SK-N-MC (cell line): ENCODE measurements around the gene TNK2.
"Not testable (repeated sequence)": the region's sequence is repeated elsewhere in the genome, so short reads cannot be mapped to it uniquely, and the experiment has no call there.

Experiments
- DNase-seq: peaks from one replicate; pipeline ENCODE4 v3.0.0-alpha.2; 2011; ENCODE audit warnings: low read depth, low spot score
- H3K27ac ChIP-seq: fragments of 200-600 bp; sonication (generic); 2 replicates; pipeline ENCODE4 v1.5.1; 2016; ENCODE audit warnings: mixed run types
- H3K36me3 ChIP-seq: fragments of 200-600 bp; sonication (generic); 2 replicates; pipeline ENCODE4 v1.6.1; 2017; ENCODE audit warnings: antibody characterized with exemption, low read length, mixed read lengths; ENCODE audit not compliant: insufficient read depth
- H3K4me3 ChIP-seq: fragments of 200-600 bp; sonication (generic); 2 replicates; pipeline ENCODE4 v1.5.1; 2016
- H3K9ac ChIP-seq: fragments of 200-600 bp; sonication (generic); 2 replicates; pipeline ENCODE4 v1.8.0; 2017; ENCODE audit warnings: mixed run types, mixed read lengths; ENCODE audit not compliant: insufficient read length
- H3K9me3 ChIP-seq: fragments of 200-600 bp; sonication (generic); 2 replicates; pipeline ENCODE4 v1.6.1; 2017; ENCODE audit warnings: low read depth, mild to moderate bottlenecking, antibody characterized with exemption, low read length, moderate library complexity, mixed read lengths
- EZH2 ChIP-seq: fragments of 200-600 bp; sonication (generic); IDR thresholded peaks from one replicate; pipeline ENCODE4 v1.6.1; 2017; ENCODE audit warnings: antibody characterized with exemption
- FOXP2 ChIP-seq: optimal IDR thresholded peaks from 2 replicates; pipeline ENCODE3; 2011; ENCODE audit warnings: mild to moderate bottlenecking, moderate library complexity; ENCODE audit not compliant: insufficient read depth; ENCODE audit errors: extremely low read length, control extremely low read depth
- POLR2AphosphoS5 ChIP-seq: IDR thresholded peaks from 2 replicates; pipeline ENCODE4 v1.6.1; 2012; ENCODE audit warnings: mild to moderate bottlenecking, low read depth, low read length, borderline replicate concordance

TNK2 gene

DNA sequence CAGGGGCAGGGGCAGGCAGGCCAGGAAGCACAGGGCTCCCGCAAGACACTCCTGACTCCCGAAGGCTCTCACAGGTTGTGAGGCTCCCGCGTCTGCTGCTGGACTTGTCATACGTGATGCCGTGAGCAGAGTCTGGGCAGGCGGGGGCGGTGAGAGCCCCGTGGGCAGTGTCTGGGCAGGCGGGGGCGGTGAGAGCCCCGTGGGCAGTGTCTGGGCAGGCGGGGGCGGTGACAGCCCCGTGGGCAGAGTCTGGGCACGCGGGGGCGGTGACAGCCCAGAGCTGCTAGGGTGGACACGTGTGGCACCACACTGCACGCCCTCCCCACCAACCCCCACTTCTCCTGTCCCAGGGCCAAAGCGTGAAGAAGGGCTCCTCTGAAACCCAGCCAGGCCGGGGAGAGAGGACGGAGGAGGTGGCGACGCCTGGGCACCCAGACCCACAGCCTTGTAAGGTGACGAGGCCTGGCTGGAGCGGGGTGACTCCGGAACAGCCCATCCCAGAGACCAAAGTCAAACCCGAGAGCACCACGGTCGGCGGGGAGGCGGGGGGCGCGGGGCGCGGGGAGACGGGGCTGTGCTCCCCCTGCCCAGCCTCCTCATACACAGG is 35.0 kb downstream of the TNK2 start:
- peaks cover 19% of the 10 kb centered on the region; the same call in 1 of the 2 replicates for H3K36me3 ChIP-seq
- no peak overlapping the region for H3K27ac ChIP-seq
- DNase-seq, result no peak
- H3K9ac ChIP-seq, result no peak overlapping the region
- H3K9me3 ChIP-seq, result no peaks in the 10 kb centered on the region
- no peak overlapping the region for H3K4me3 ChIP-seq
- no peak for TF ChIP-seq POLR2AphosphoS5
- no peak for TF ChIP-seq FOXP2
- no peak for TF ChIP-seq EZH2

GRCh38 chr3:195872800-195873199 is 35.6 kb downstream of the TNK2 start:
- Histone ChIP-seq H3K9ac (no peak overlapping the region), H3K27ac (no peak overlapping the region)

DNA sequence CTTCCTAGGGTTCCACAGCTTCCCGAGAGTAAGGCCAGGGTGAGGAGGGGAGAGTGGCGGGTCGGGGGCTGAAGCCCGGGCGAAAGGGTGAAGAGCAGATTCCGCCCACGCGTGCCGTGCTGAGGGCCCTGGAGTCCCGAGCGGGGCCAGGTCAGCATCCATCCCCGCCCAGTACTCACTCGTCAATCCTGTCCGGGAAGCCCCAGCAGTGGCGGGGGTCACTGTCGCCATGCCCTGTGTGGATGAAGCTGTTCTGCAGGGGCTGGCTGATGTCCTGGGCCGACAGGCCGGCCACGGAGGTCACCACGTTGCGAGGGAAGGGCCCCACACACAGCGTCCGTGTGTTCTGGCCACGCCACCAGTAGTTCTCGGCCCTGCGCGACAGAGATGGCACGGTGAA is 36.3 kb downstream of the TNK2 start:
- Histone ChIP-seq H3K9me3 (no peaks in the 10 kb centered on the region), H3K36me3 (peaks cover 15% of the 10 kb centered on the region; the same call in 1 of the 2 replicates), H3K4me3 (no peak overlapping the region), H3K9ac (no peak overlapping the region), H3K27ac (no peak overlapping the region)
- DNase-seq, result no peak
- TF ChIP-seq FOXP2 (no peak), EZH2 (no peak), POLR2AphosphoS5 (no peak)

More at GRCh38 chr3:195872800-195873199, 35.6 kb downstream of the TNK2 start:
- Histone ChIP-seq H3K9me3 (no peaks in the 10 kb centered on the region), H3K4me3 (no peak overlapping the region), H3K36me3 (peaks cover 17% of the 10 kb centered on the region; the same call in 1 of the 2 replicates)
- TF ChIP-seq FOXP2, result no peak
- TF ChIP-seq EZH2, result no peak
- TF ChIP-seq POLR2AphosphoS5, result no peak
- no peak for DNase-seq

- peaks cover 16% of the 10 kb centered on the region; the same call in 1 of the 2 replicates for H3K36me3 ChIP-seq
- H3K9ac ChIP-seq, H3K4me3 ChIP-seq, H3K27ac ChIP-seq, H3K9me3 ChIP-seq, DNase-seq: not testable (repeated sequence)
These were observed 36.7 kb downstream of the TNK2 start for GRCh38 chr3:195871686-195872085.

- Histone ChIP-seq H3K9me3 (no peaks in the 10 kb centered on the region), H3K4me3 (no peak overlapping the region), H3K36me3 (peaks cover 19% of the 10 kb centered on the region; the same call in 1 of the 2 replicates), H3K27ac (no peak overlapping the region), H3K9ac (no peak overlapping the region)
- TF ChIP-seq FOXP2, result no peak
- no peak for TF ChIP-seq POLR2AphosphoS5
- TF ChIP-seq EZH2, result no peak
- DNase-seq, result no peak
These were observed 37.4 kb downstream of the TNK2 start for GRCh38 chr3:195870937-195871336.

GRCh38 chr3:195870442-195870841 is 37.9 kb downstream of the TNK2 start:
- no peak for DNase-seq
- Histone ChIP-seq H3K9me3 (no peaks in the 10 kb centered on the region), H3K27ac (no peak overlapping the region), H3K36me3 (peaks cover 19% of the 10 kb centered on the region; the same call in 1 of the 2 replicates), H3K4me3 (no peak overlapping the region), H3K9ac (no peak overlapping the region)
- no peak for TF ChIP-seq EZH2
- TF ChIP-seq POLR2AphosphoS5, result no peak
- TF ChIP-seq FOXP2, result no peak

DNA sequence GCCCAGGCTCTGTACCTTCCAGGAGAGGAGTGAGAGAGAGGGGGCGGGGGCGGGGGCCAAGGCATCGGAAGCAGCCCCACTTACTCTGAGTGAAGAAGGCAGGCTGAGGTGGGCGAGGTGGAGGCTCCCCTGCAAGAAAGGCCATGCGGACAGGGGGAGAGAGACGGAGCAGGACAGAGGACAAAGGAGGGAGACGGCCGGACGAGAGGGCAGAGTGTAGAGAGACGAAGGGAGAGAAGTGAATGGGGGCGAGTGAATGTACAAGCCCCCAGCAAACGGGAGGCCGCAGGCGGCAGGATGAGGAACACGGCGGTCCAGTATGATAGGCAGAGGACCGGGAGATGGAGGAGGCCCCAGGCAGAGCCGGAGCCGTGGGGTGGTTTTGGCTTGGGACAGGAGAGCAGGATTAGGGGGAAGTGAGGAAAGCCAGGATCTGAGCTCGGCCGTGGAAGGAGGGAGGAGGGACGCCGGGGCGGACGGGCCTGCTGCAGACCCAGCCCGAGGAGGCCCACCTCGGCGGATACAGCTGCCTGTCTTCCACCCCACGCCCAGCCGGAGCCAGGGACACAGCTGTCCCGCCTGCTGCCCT is 38.8 kb downstream of the TNK2 start:
- Histone ChIP-seq H3K36me3 (peaks cover 19% of the 10 kb centered on the region; the same call in 1 of the 2 replicates), H3K9me3 (no peaks in the 10 kb centered on the region), H3K27ac (no peak overlapping the region), H3K4me3 (no peak overlapping the region), H3K9ac (no peak overlapping the region)
- DNase-seq, result no peak
- TF ChIP-seq FOXP2 (no peak), POLR2AphosphoS5 (no peak)

DNA sequence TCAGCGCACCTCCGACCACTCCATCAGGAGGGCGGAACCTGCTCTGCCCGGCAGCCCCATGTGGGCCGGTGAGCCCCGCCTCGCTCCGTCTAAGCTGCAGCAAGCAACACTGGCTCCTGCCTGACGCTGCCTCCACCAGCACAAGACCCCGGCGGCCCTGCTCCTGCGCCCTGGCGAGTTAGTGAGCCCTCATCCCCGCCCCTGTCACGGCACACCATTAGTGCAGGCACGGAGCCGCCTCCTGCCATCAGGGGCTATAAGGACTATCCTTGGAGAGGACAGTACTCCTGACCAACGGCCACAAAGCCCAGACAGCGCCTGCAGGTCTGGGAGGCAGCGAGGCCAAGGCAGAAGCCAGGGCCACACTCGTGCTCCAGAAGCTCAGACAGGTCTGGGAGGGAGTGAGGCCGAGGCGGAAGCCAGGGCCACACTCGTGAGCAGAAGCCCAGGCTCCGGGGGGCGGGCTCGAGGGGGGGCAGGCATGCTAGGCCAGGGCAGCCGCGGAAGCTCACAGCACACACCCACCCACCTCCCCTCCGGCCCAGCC is 39.4 kb downstream of the TNK2 start:
- no peak for DNase-seq
- H3K27ac ChIP-seq, result no peak overlapping the region
- H3K4me3 ChIP-seq, result no peak overlapping the region
- no peaks in the 10 kb centered on the region for H3K9me3 ChIP-seq
- TF ChIP-seq EZH2, result no peak
- TF ChIP-seq FOXP2, result no peak
- TF ChIP-seq POLR2AphosphoS5, result no peak
- H3K36me3 ChIP-seq, result peaks cover 19% of the 10 kb centered on the region; the same call in 1 of the 2 replicates
- H3K9ac ChIP-seq, result no peak overlapping the region
